ENCODE results near the gene ADGRF4.

Gene ADGRF4

DNA sequence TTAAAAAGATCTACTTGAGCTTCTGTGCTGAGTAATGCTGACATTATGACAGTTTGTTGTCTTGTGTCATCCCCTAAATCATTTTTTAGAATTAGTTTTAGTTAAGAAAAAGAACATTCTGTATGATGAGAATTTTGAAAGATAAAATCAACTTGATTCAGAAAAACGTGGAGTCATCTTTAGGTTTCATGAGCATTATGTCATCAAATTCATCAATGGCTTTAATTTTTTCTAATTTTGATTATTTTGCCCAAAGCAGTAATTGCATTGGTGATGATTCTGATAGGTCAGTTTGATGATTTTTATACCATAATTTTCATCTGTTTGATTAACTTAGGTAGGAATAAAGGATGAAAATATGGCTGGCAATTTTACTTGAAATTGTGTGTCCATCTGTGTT, 26.6 kb upstream of the ADGRF4 start:
- Histone ChIP-seq H3K27ac (ENCODE audit: low read length) (no peak overlapping the region), H3K4me1 (ENCODE audit: low read length) (peaks cover 20% of the 10 kb centered on the region), H3K36me3 (replicated peaks; ENCODE audit: low read depth, low read length) (no peaks in the 10 kb centered on the region), H3K4me3 (ENCODE audit: low read length) (no peak overlapping the region), H3K79me2 (ENCODE audit: low read length) (no peaks in the 10 kb centered on the region), H3K9me3 (ENCODE audit: insufficient read depth, low read length) (peaks cover 5% of the 10 kb centered on the region; the same call in 1 of the 2 replicates), H3K27me3 (ENCODE audit: low read depth, low read length) (no peaks in the 10 kb centered on the region), H3K9ac (ENCODE audit: low read length) (no peak overlapping the region), H4K20me1 (ENCODE audit: insufficient read depth, low read length) (no peaks in the 10 kb centered on the region), H3K4me2 (ENCODE audit: low read length) (no peak overlapping the region), H2AFZ (ENCODE audit: low read depth, low read length) (no peak overlapping the region)
- TF ChIP-seq EZH2phosphoT487 (IDR thresholded peaks at IDR 0.05; ENCODE audit: low read depth) (no peak), CTCF (IDR thresholded peaks at IDR 0.05; ENCODE audit: low read depth, low read length) (no peak)

- H3K27ac ChIP-seq (ENCODE audit: low read length) = no peak overlapping the region
- no peak overlapping the region for H2AFZ ChIP-seq (ENCODE audit: low read depth, low read length)
- no peaks in the 10 kb centered on the region for H3K36me3 ChIP-seq (replicated peaks; ENCODE audit: low read depth, low read length)
- H3K4me2 ChIP-seq (ENCODE audit: low read length) = no peak overlapping the region
- no peaks in the 10 kb centered on the region for H3K27me3 ChIP-seq (ENCODE audit: low read depth, low read length)
- H3K4me1 ChIP-seq (ENCODE audit: low read length) = peaks cover 13% of the 10 kb centered on the region
- no peak overlapping the region for H3K9ac ChIP-seq (ENCODE audit: low read length)
- TF ChIP-seq CTCF (IDR thresholded peaks at IDR 0.05; ENCODE audit: low read depth, low read length) = no peak
- TF ChIP-seq EZH2phosphoT487 (IDR thresholded peaks at IDR 0.05; ENCODE audit: low read depth) = no peak
- H3K79me2 ChIP-seq (ENCODE audit: low read length) = no peaks in the 10 kb centered on the region
- peaks cover 5% of the 10 kb centered on the region; the same call in 1 of the 2 replicates for H3K9me3 ChIP-seq (ENCODE audit: insufficient read depth, low read length)
- no peaks in the 10 kb centered on the region for H4K20me1 ChIP-seq (ENCODE audit: insufficient read depth, low read length)
- H3K4me3 ChIP-seq (ENCODE audit: low read length) = no peak overlapping the region
Measured at GRCh38 chr6:47672816-47673215, 25.6 kb upstream of the ADGRF4 start.

DNA sequence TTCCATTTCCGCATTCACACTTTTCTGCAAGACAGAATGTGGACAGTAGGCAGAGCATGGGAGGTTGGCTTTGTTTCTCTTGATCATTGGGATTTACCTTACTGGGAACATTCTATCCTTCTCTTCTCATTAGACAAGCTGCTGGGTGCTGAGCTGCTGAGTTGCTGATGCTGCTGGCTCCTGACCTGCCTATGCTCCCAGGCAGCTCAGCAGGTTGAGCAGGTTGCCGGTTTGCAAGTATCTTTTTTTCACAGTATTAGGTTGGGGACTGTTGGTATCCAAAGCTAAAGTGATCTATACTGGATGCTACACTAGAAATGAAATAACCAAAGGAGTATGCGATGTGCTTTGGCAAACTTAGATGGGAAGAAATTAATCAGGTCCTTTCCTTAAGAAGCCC, 23.7 kb upstream of the ADGRF4 start:
- H3K4me1 ChIP-seq (ENCODE audit: low read length) = peaks cover 14% of the 10 kb centered on the region
- no peak overlapping the region for H3K27ac ChIP-seq (ENCODE audit: low read length)
- H3K79me2 ChIP-seq (ENCODE audit: low read length) = no peaks in the 10 kb centered on the region
- H2AFZ ChIP-seq (ENCODE audit: low read depth, low read length) = no peak overlapping the region
- TF ChIP-seq CTCF (IDR thresholded peaks at IDR 0.05; ENCODE audit: low read depth, low read length) = no peak
- no peak for TF ChIP-seq EZH2phosphoT487 (IDR thresholded peaks at IDR 0.05; ENCODE audit: low read depth)
- no peaks in the 10 kb centered on the region for H4K20me1 ChIP-seq (ENCODE audit: insufficient read depth, low read length)
- no peak overlapping the region for H3K4me2 ChIP-seq (ENCODE audit: low read length)
- H3K9me3 ChIP-seq (ENCODE audit: insufficient read depth, low read length) = peaks cover 5% of the 10 kb centered on the region; the same call in 1 of the 2 replicates
- H3K4me3 ChIP-seq (ENCODE audit: low read length) = no peak overlapping the region
- H3K27me3 ChIP-seq (ENCODE audit: low read depth, low read length) = no peaks in the 10 kb centered on the region
- no peaks in the 10 kb centered on the region for H3K36me3 ChIP-seq (replicated peaks; ENCODE audit: low read depth, low read length)
- no peak overlapping the region for H3K9ac ChIP-seq (ENCODE audit: low read length)

- TF ChIP-seq EZH2phosphoT487 (IDR thresholded peaks at IDR 0.05; ENCODE audit: low read depth) (no peak), CTCF (IDR thresholded peaks at IDR 0.05; ENCODE audit: low read depth, low read length) (no peak)
- peaks cover 5% of the 10 kb centered on the region; the same call in 1 of the 2 replicates for H3K9me3 ChIP-seq (ENCODE audit: insufficient read depth, low read length)
- H3K9ac ChIP-seq (ENCODE audit: low read length) = no peak overlapping the region
- H3K4me1 ChIP-seq (ENCODE audit: low read length) = peaks cover 6% of the 10 kb centered on the region
- no peak overlapping the region for H3K27ac ChIP-seq (ENCODE audit: low read length)
- H3K79me2 ChIP-seq (ENCODE audit: low read length) = no peaks in the 10 kb centered on the region
- H3K36me3 ChIP-seq (replicated peaks; ENCODE audit: low read depth, low read length) = no peaks in the 10 kb centered on the region
- H3K4me2 ChIP-seq (ENCODE audit: low read length) = no peak overlapping the region
- H3K4me3 ChIP-seq (ENCODE audit: low read length) = no peak overlapping the region
- no peaks in the 10 kb centered on the region for H3K27me3 ChIP-seq (ENCODE audit: low read depth, low read length)
- H4K20me1 ChIP-seq (ENCODE audit: insufficient read depth, low read length) = no peaks in the 10 kb centered on the region
- no peak overlapping the region for H2AFZ ChIP-seq (ENCODE audit: low read depth, low read length)
Measured at GRCh38 chr6:47677381-47678100, 20.8 kb upstream of the ADGRF4 start.

All from OCI-LY3 (cell line).